Peyer's patch (tissue), 4 donors: Measurements from ENCODE around the gene ABCC4. TPM values are rescaled to one million over a fixed set of nuclear protein-coding genes. Genes with fewer than 3 reads are reported as not detected.
A peak's percentile ranks its signal among the peaks of the same experiment; 100 is the strongest.

Experiments
- DNase-seq, 3 donors: peaks; one replicate each; pipeline ENCODE4 v3.0.0-alpha.2; 2017 to 2019
- H3K27ac ChIP-seq, 4 donors: fragments of 200-600 bp; sonication (generic); one replicate each; pipeline ENCODE4 v1.5.1; 2016 to 2019
- H3K27me3 ChIP-seq, 2 donors: fragments of 200-600 bp; sonication (generic); one replicate each; pipeline ENCODE4 v1.5.1; 2019
- H3K36me3 ChIP-seq, 3 donors: fragments of 200-600 bp; sonication (generic); one replicate each; pipeline ENCODE4 v1.5.1; 2016 to 2019
- H3K4me1 ChIP-seq, 4 donors: fragments of 200-600 bp; sonication (generic); one replicate each; pipeline ENCODE4 v1.5.1; 2016 to 2019
- H3K4me3 ChIP-seq, 4 donors: fragments of 200-600 bp; sonication (generic); 1 replicate in 3 of 4; 2 replicates in 1 of 4; pipeline ENCODE4 v1.5.1; 2016 to 2019; ENCODE audit warnings: mild to moderate bottlenecking in 1 of 4
- H3K9me3 ChIP-seq, 4 donors: fragments of 200-600 bp; sonication (generic); one replicate each; pipeline ENCODE4 v1.5.1; 2016 to 2019; ENCODE audit warnings: mild to moderate bottlenecking in 1 of 4
- CTCF ChIP-seq, 6 experiments: fragments of 450-650 bp in 4 of 6; fragments of 200-600 bp in 2 of 6; sonication (generic) in 1 of 6; IDR thresholded peaks; one replicate each; pipeline ENCODE4 v1.5.1; 2017 to 2019; ENCODE audit warnings: antibody characterized with exemption in 6 of 6, mild to moderate bottlenecking in 3 of 6, moderate library complexity in 1 of 6
- POLR2A ChIP-seq, 2 donors: fragments of 450-650 bp; IDR thresholded peaks; one replicate each; pipeline ENCODE4 v1.5.1; 2017; ENCODE audit warnings: antibody characterized with exemption in 2 of 2, mild to moderate bottlenecking in 2 of 2, moderate library complexity in 2 of 2
- total RNA-seq, 4 donors: library from RNA; depleted of rRNA; stranded (reverse); fragments of >200 nt; gene quantifications; one replicate each; pipeline ENCODE4 v1.1.0, GENCODE V29; 2016

ABCC4 gene
- total RNA-seq, 4 donors from 2014 or later: 7.2 to 81.7 (median 13.7) TPM

DNA sequence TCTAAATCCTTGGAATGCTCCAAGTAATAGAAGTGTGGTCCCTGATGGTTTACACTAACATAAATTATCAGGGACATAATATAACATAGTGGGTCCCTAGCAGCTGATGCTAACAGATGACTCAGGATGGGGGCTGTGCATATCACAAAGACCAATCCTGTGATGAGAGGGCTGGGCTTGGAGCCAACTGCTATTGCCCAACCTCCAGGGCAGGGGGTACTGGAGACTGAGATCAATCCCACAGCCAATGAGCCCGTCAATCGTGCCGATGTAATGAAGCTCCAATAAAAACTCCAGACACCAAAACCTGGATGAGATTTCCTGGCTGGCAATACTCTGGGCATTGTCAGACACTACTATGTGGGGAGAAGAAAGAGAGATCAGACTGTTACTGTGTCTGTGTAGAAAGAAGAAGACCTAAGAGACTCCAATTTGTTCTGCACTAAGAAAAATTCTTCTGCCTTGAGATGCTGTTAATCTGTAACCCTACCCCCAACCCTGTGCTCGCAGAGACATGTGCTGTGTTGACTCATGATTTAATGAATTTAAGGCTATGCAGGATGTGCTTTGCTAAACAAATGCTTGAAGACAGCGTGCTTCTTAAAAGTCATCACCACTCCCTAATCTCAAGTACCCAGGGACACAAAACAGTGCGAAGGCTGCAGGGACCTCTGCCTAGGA lies 33.4 kb downstream of the ABCC4 start:
- Histone ChIP-seq H3K4me3 (no peak overlapping the region), H3K27me3 (no peaks in the 10 kb centered on the region), H3K9me3 (no peaks in the 10 kb centered on the region), H3K4me1 (peaks cover 0 to 9% (median 0%) of the 10 kb centered on the region in 4 donors), H3K27ac (peak overlapping the region in 3 of 4 donors; percentile 19 to 64 (median 32)), H3K36me3 (no peaks in the 10 kb centered on the region)
- no peak for TF ChIP-seq CTCF (IDR thresholded peaks at IDR 0.05)
- no peak for TF ChIP-seq POLR2A (IDR thresholded peaks at IDR 0.05)
- peak in 1 of 3 donors; percentile 59 for DNase-seq

DNA sequence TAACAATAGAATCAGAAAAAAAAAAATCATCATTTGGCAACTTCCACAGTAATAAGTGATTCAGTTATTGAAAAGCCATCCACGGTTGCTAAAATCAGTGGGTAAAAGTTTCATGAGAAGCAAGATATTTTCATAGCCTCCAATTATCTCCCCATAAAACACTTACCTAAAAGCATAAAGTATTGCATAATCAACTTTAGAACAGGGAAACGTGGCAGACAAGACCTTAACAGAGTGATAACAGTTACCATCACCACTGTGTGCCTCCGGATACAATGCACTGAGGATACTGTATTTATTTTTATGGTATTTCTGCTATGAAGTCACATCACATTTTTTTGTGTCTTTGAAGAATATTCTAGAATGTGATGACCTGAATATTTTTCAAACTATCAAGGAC lies 37.0 kb downstream of the ABCC4 start:
- no peaks in the 10 kb centered on the region for H3K36me3 ChIP-seq
- H3K4me1 ChIP-seq: peaks cover 0 to 9% (median 0%) of the 10 kb centered on the region in 4 donors
- H3K27me3 ChIP-seq: no peaks in the 10 kb centered on the region
- TF ChIP-seq CTCF (IDR thresholded peaks at IDR 0.05) (no peak), POLR2A (IDR thresholded peaks at IDR 0.05) (no peak)
- DNase-seq: no peak
- H3K27ac ChIP-seq: no peak overlapping the region
- no peaks in the 10 kb centered on the region for H3K9me3 ChIP-seq
- H3K4me3 ChIP-seq: no peak overlapping the region

DNA sequence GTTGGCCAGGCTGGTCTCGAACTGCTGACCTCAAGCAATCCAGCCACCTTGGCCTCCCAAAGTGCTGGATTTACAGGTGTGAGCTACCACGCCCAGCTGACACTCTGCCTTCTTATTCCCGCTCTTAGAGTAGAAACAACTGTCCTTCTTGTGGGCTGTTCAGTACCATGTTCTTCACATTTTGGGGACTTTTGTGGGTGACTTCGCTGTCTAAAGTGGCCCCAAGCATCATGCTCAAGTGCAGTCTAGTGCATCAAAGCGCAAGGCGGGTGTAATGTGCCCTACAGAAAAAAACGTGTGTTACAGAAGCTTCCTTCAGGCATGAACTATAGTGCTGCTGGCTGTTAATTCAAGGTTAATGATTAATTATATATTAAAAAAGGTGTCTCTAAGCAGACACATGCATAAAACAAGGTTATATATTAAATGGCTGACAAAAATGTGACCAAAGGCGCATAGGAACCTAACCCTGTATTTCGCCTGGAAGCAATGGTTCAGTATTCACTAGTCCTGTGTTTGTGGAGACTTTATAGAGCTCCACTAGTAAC lies 38.3 kb downstream of the ABCC4 start:
- Histone ChIP-seq H3K9me3 (no peaks in the 10 kb centered on the region), H3K27me3 (no peaks in the 10 kb centered on the region), H3K36me3 (no peaks in the 10 kb centered on the region), H3K27ac (no peak overlapping the region), H3K4me3 (no peak overlapping the region), H3K4me1 (peaks cover 0 to 6% (median 0%) of the 10 kb centered on the region in 4 donors)
- TF ChIP-seq POLR2A (IDR thresholded peaks at IDR 0.05): no peak
- TF ChIP-seq CTCF (IDR thresholded peaks at IDR 0.05): no peak
- DNase-seq: no peak

GRCh38 chr13:95261956-95262355 lies 39.3 kb downstream of the ABCC4 start:
- H3K27me3 ChIP-seq: no peaks in the 10 kb centered on the region
- H3K9me3 ChIP-seq: no peaks in the 10 kb centered on the region
- no peak for DNase-seq
- no peaks in the 10 kb centered on the region for H3K36me3 ChIP-seq
- no peaks in the 10 kb centered on the region for H3K4me1 ChIP-seq
- no peak overlapping the region for H3K27ac ChIP-seq
- no peak overlapping the region for H3K4me3 ChIP-seq
- TF ChIP-seq CTCF (IDR thresholded peaks at IDR 0.05) (no peak), POLR2A (IDR thresholded peaks at IDR 0.05) (no peak)

DNA sequence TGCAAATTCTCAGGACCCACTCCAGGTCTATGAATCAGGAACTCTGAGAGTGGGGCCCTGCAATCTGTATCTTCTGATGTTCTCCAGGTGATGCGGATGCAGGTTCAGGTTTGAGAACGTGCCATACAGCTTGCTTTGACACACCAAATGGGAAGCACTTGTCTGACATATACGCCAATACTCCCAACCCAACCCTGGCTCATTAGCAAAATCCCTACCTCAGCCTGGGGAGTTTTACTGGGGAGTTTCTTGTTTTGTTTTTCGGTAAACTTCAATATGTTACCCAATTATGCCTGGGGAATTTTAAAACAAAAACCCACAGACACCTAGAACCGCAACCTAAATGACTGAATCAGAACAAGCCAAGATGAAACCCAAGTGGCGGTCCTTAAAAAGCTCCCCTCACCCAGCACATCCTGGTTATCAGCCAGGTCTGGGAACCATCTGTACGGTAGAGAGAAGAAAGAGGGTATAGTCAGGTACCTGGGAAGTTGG lies 41.2 kb downstream of the ABCC4 start:
- H3K27ac ChIP-seq: no peak overlapping the region
- no peaks in the 10 kb centered on the region for H3K27me3 ChIP-seq
- TF ChIP-seq POLR2A (IDR thresholded peaks at IDR 0.05): no peak
- TF ChIP-seq CTCF (IDR thresholded peaks at IDR 0.05): no peak
- H3K4me3 ChIP-seq: no peak overlapping the region
- no peak for DNase-seq
- no peaks in the 10 kb centered on the region for H3K4me1 ChIP-seq
- no peaks in the 10 kb centered on the region for H3K9me3 ChIP-seq
- no peaks in the 10 kb centered on the region for H3K36me3 ChIP-seq
